SK-N-MC (cell line): ENCODE measurements around the gene OR2H1.

Experiments used
- EZH2 ChIP-seq: fragments of 200-600 bp; sonication (generic); IDR thresholded peaks from one replicate; pipeline ENCODE4 v1.6.1; 2017; ENCODE audit warnings: antibody characterized with exemption
- FOXP2 ChIP-seq: optimal IDR thresholded peaks from 2 replicates; pipeline ENCODE3; 2011; ENCODE audit warnings: mild to moderate bottlenecking, moderate library complexity; ENCODE audit not compliant: insufficient read depth; ENCODE audit errors: extremely low read length, control extremely low read depth
- POLR2AphosphoS5 ChIP-seq: IDR thresholded peaks from 2 replicates; pipeline ENCODE4 v1.6.1; 2012; ENCODE audit warnings: mild to moderate bottlenecking, low read depth, low read length, borderline replicate concordance

DNA sequence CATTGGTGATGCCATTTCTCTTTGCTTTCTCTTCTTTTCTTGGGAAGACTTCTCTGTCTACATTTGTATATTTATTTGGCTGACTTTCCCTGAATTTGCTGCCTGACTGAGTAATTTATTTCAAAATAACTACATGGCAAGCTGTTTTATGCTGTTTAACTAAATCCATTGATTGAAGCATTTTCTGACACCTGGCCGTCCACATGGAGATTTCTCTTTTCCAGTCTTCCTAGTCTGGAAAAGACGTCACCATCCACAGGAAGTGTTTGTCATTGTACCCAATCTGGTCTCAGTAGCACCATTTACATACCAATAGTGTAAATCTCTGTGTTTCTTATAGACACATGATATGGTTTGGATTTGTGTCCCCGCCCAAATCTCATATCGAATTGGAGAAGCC is 40.0 kb downstream of the OR2H1 start:
- TF ChIP-seq POLR2AphosphoS5 (no peak), EZH2 (no peak), FOXP2 (no peak)
